HUES6 (cell line): ENCODE data around the gene GPR162.
"Not testable (repeated sequence)": the region's sequence is repeated elsewhere in the genome, so short reads cannot be mapped to it uniquely, and the experiment has no call there.

ENCODE experiments used
- H3K27ac ChIP-seq: 2 replicates; pipeline ENCODE4 v1.7.0; 2013; ENCODE audit warnings: low read depth, mild to moderate bottlenecking, low read length, inconsistent platforms
- H3K27me3 ChIP-seq: 2 replicates; pipeline ENCODE4 v1.6.1; 2013; ENCODE audit warnings: low read length; ENCODE audit not compliant: control insufficient read depth, insufficient read depth
- H3K36me3 ChIP-seq: 2 replicates; pipeline ENCODE4 v1.6.1; 2013; ENCODE audit warnings: low read length; ENCODE audit not compliant: control insufficient read depth, insufficient read depth
- H3K4me1 ChIP-seq: 2 replicates; pipeline ENCODE4 v1.6.1; 2013; ENCODE audit warnings: low read length; ENCODE audit not compliant: control insufficient read depth, insufficient read depth
- H3K4me3 ChIP-seq: 2 replicates; pipeline ENCODE4 v1.5.1; 2013; ENCODE audit warnings: low read depth, low read length
- H3K9ac ChIP-seq: one replicate; pipeline ENCODE4 v1.6.1; 2013; ENCODE audit warnings: mild to moderate bottlenecking, low read length
- H3K9me3 ChIP-seq: 2 replicates; pipeline ENCODE4 v1.6.1; 2013; ENCODE audit warnings: low read depth, low read length; ENCODE audit not compliant: control insufficient read depth, insufficient read depth

Gene GPR162

GRCh38 chr12:6865307-6865706 lies 43.7 kb downstream of the GPR162 start:
- H3K27ac ChIP-seq, H3K4me3 ChIP-seq, H3K27me3 ChIP-seq, H3K9ac ChIP-seq, H3K9me3 ChIP-seq: not testable (repeated sequence)
- Histone ChIP-seq H3K4me1 (peaks cover 33% of the 10 kb centered on the region), H3K36me3 (peaks cover 73% of the 10 kb centered on the region)

- H3K36me3 ChIP-seq: peaks cover 73% of the 10 kb centered on the region
- H3K27me3 ChIP-seq: no peaks in the 10 kb centered on the region
- no peak overlapping the region for H3K27ac ChIP-seq
- H3K9ac ChIP-seq: peak overlapping the region; percentile 56
- H3K4me3 ChIP-seq: peak overlapping the region; percentile 91
- peaks cover 39% of the 10 kb centered on the region for H3K4me1 ChIP-seq
- H3K9me3 ChIP-seq: no peaks in the 10 kb centered on the region
Measured at GRCh38 chr12:6866163-6866919, 44.7 kb downstream of the GPR162 start.

GRCh38 chr12:6866920-6867412 lies 45.3 kb downstream of the GPR162 start:
- no peak overlapping the region for H3K27ac ChIP-seq
- H3K9ac ChIP-seq: peak overlapping the region; percentile 56
- no peaks in the 10 kb centered on the region for H3K27me3 ChIP-seq
- no peaks in the 10 kb centered on the region for H3K9me3 ChIP-seq
- H3K4me3 ChIP-seq: peak overlapping the region; percentile 91
- peaks cover 45% of the 10 kb centered on the region for H3K4me1 ChIP-seq
- peaks cover 68% of the 10 kb centered on the region for H3K36me3 ChIP-seq

GRCh38 chr12:6867413-6868210 lies 46.0 kb downstream of the GPR162 start, which contains the start of gene TPI1:
Gene TPI1 (plus strand): TSS chr12:6867531. CDS start chr12:6867567, 36 bp downstream.
- H3K36me3 ChIP-seq: peaks cover 62% of the 10 kb centered on the region
- no peaks in the 10 kb centered on the region for H3K9me3 ChIP-seq
- peak within 1 kb of the TSS; percentile 98 for H3K27ac ChIP-seq
- H3K4me1 ChIP-seq: peaks cover 48% of the 10 kb centered on the region
- H3K9ac ChIP-seq: peak within 1 kb of the TSS; percentile 98
- no peaks in the 10 kb centered on the region for H3K27me3 ChIP-seq
- peak within 1 kb of the TSS; percentile 91 for H3K4me3 ChIP-seq

- peaks cover 54% of the 10 kb centered on the region for H3K36me3 ChIP-seq
- peak overlapping the region; percentile 98; the same call in 1 of the 2 replicates for H3K27ac ChIP-seq
- H3K4me3 ChIP-seq: peak overlapping the region; percentile 91
- H3K9me3 ChIP-seq: no peaks in the 10 kb centered on the region
- peaks cover 48% of the 10 kb centered on the region for H3K4me1 ChIP-seq
- H3K27me3 ChIP-seq: no peaks in the 10 kb centered on the region
- H3K9ac ChIP-seq: peak overlapping the region; percentile 98
Measured at GRCh38 chr12:6868211-6869048, 46.8 kb downstream of the GPR162 start.

- no peaks in the 10 kb centered on the region for H3K9me3 ChIP-seq
- H3K27me3 ChIP-seq: no peaks in the 10 kb centered on the region
- H3K4me3 ChIP-seq: peak overlapping the region; percentile 91
- H3K4me1 ChIP-seq: peaks cover 48% of the 10 kb centered on the region
- peaks cover 45% of the 10 kb centered on the region for H3K36me3 ChIP-seq
- H3K9ac ChIP-seq: peak overlapping the region; percentile 98
- no peak overlapping the region for H3K27ac ChIP-seq
Measured at GRCh38 chr12:6869049-6870021, 47.7 kb downstream of the GPR162 start.

GRCh38 chr12:6870304-6870703 lies 48.7 kb downstream of the GPR162 start:
- not testable (repeated sequence) for H3K9me3 ChIP-seq, H3K9ac ChIP-seq, H3K27ac ChIP-seq, H3K27me3 ChIP-seq, H3K4me3 ChIP-seq
- Histone ChIP-seq H3K4me1 (peaks cover 48% of the 10 kb centered on the region), H3K36me3 (peaks cover 35% of the 10 kb centered on the region)

GRCh38 chr12:6871052-6871957 lies 49.7 kb downstream of the GPR162 start:
- Histone ChIP-seq H3K9me3 (no peaks in the 10 kb centered on the region), H3K9ac (peak overlapping the region; percentile 93), H3K27me3 (no peaks in the 10 kb centered on the region), H3K4me3 (peak overlapping the region; percentile 98), H3K27ac (no peak overlapping the region), H3K36me3 (peaks cover 33% of the 10 kb centered on the region), H3K4me1 (peaks cover 40% of the 10 kb centered on the region)
